ENCODE results near the gene EIF5A2.
"Not testable (repeated sequence)": the region's sequence is repeated elsewhere in the genome, so short reads cannot be mapped to it uniquely, and the experiment has no call there.

The EIF5A2 gene

DNA sequence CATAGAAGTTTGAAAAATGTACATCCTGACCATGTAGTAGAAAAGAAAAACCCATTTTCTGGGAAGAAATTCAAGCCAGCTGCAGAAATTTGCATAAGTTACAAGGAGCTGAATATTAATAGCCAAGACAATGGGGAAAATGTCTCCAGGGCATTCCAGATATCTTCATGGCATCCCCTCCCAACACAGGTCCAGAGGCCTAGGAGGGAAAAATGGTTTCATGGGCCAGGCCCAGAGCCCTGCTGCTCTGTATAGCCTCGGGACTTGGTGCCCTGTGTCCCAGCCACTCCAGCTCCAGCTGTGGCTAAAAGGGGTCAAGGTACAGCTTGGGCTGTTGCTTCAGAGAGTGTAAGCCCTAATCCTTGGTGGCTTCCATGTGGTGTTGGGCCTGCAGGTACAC, 11.2 kb downstream of the EIF5A2 start:
- DNase-seq = not testable (repeated sequence)

DNA sequence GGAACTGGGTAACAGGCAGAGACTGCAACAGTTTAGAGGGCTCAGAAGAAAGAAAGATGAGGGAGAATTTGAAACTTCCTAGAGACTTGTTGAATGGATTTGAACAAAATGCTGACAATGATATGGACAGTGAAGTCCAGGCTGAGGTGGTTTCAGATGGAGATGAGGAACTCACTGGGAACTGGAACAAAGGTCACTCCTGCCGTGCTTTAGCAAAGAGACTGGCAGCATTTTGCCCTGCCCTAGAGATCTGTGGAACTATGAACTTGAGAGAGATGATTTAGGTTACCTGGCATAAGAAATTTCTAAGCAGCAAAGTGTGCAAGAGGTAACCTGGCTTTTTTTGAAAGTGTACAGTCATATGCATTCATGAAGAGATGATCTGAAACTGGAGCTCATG, 11.7 kb downstream of the EIF5A2 start:
- DNase-seq = no peak

DNA sequence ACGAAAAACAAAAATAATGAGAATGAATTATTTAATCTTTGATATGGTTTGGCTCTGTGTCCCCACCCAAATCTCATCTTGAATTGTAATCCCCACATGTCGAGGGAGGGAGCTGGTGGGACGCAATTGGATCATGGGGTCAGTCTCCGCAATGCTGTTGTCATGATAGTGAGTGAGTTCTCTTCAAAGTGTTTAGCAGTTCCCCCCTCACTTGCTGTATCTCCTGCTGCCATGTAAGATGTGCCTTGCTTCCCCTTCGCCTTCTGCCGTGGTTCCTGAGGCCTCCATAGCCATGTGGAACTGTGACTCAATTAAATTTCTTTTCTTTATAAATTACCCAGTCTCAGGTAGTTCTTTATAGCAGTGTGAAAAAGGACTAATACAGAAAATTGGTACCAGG, 12.1 kb downstream of the EIF5A2 start:
- DNase-seq = not testable (repeated sequence)

DNA sequence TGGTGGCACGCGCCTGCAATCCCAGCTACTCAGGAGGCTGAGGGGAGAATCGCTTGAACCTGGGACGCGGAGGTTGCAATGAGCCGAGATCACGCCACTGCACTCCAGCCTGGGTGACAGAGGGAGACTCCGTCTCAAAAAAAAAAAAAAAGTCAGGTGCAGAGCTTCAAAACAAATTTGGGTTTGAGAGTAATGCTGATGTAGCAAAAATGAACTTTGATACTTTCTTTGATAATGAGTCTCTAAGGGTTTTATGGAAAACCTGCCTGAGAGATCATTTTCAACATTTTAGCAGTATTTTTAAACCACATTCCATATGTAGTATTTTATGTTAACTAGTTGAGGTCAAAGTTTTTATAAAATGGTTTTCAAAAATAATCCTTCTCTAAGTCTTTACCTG, 14.5 kb downstream of the EIF5A2 start:
- no peak for DNase-seq

DNA sequence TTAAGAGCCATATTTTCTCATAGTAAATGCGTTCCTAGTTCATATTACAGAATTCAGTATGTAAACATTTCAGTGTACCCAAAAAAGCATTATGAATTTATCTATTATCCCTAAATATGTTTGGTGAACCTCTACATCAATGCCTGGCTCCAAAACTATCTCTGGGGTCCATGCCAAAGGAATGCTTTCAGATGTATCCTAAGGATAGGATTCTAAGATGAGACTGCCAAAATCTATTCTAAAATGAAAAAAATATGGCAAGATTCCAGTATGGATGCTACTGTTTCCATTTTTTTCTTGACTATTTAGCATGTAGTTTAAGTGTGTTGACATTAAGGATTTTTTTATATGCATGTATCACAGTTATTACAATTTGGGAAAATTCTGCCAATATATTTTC, 18.8 kb downstream of the EIF5A2 start:
- no peak for DNase-seq

DNA sequence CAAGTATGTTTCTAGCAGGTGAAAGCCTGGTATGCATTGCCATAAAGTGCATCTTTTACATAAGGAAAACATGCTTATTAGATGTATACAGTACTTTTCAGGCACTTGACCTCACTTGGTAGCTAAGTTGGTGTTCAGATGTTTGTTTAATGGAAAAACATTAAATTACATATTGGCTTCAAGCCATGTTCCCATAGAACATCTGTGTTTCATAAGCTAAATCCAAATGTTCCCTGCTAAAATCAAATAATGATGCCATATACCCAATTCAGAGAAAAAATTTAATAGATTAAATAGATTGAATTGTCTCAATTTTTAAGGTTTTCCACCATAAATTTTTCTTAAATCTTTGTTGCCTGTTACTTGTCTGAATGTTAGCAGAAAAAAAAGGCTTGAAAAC, 19.3 kb downstream of the EIF5A2 start:
- no peak for DNase-seq

DNA sequence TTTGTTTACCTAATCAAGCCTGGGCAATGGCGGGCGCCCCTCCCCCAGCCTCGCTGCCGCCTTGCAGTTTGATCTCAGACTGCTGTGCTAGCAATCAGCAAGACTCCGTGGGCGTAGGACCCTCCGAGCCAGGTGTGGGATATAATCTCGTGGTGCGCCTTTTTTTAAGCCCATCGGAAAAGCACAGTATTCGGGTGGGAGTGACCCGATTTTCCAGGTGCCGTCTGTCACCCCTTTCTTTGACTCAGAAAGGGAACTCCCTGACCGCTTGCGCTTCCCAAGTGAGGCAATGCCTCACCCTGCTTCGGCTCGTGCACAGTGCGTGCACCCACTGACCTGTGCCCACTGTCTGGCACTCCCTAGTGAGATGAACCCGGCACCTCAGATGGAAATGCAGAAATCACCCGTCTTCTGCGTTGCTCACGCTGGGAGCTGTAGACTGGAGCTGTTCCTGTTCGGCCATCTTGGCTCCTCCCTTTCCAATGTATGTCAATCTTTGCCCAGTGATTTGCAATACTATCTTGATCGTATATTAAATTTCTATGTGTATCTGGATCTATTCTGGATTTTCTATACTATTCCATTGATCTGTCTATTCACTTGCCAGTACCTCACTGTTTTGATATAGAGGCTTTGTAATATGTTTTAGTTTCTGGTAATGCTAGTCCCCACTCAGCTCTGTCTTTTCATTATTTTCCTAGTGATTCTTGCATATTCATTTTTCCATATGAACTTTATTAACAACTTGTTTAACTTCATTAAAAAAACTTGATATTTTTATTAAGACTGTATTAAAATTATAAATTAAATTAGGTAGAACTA, 24.1 kb downstream of the EIF5A2 start:
- DNase-seq = not testable (repeated sequence)

DNA sequence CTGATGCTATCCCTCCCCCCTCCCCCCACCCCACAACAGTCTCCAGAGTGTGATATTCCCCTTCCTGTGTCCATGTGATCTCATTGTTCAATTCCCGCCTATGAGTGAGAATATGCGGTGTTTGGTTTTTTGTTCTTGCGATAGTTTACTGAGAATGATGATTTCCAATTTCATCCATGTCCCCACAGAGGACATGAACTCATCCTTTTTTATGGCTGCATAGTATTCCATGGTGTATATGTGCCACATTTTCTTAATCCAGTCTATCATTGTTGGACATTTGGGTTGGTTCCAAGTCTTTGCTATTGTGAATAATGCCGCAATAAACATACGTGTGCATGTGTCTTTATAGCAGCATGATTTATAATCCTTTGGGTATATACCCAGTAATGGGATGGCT, 29.7 kb downstream of the EIF5A2 start:
- DNase-seq = not testable (repeated sequence)

DNA sequence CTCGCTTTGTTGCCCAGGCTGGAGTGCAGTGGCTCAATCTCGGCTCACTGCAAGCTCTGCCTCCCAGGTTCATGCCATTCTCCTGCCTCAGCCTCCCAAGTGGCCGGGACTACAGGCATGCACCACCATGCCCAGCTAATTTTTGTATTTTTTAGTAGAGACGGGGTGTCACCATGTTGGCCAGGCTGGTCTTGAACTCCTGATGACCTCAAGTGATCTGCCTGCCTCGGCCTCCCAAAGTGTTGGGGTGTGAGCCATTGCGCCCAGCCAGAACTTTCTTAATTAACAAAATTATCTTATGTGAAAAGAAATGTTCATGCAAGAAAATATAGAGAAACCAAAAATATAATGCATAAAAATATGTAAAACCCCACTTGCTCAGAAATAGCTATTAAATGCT, 31.1 kb downstream of the EIF5A2 start:
- not testable (repeated sequence) for DNase-seq

DNA sequence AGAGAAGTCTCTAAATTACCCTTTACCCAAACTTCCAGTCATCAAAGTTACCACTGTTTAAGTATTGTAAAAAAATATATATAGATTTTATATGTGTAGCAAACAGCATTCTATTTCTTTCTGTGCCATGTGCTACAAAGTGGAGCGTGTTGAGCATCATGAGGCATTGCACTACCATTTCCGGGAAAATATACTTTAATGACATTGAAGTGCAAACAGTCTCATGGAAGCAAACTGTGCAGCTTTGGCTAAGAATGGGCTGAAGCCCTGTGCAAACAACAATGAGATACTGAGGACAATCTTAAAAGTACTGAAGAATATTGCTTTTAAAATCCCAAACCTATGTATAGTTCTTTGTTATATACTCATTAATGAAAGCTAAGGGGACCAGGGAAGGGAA, 31.9 kb downstream of the EIF5A2 start:
- no peak for DNase-seq

DNA sequence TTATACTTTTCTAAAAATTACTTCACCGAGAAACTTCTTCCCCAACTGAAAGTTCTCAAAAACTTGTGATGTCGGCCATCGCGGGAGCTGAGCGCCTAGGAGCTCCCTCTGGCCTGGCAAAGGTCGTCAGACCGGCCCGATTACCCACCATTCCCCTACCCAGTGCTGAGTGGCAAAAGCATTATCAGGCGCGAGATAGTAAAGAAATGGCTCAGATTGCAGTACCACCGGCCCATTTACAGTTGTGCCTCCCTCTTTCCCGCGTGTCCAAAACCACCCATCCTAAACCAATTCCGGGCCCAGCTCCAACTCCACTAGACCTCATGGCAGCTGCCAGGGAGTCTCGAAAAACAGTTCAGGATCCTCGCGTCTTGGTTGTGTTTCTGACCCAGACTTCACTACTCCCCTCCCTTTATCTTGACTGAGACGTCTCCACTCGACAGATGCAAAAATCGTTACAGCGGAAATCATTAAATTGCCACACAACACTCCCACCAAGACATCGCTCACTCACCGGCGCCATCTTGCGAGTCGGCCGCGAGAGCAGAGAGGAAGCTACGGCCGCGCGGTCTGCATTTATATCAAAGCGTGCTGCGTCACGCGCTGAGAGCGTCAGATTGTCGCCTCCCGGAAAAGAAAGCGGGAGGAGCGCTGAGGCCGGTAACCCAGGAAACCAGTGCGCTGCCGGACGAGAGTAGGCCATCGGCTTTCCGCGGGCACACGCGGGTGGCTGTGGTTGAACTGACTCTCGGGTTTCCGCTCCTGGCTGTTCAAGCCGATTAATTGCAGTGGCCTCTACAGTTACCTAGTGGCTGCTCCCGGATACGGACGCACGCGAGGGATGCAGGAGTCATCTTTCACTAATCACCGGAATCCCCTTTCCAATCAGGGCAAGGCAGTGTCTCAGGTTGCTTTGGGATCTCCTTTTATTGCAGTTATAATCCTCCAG, 38.5 kb downstream of the EIF5A2 start, which contains the start of gene RPL22L1:
Gene RPL22L1, minus strand, starts transcription at position 551 of the 949 bp plus-strand sequence. Its CDS starts 28 bp downstream, at position 523.
- DNase-seq = no peak

DNA sequence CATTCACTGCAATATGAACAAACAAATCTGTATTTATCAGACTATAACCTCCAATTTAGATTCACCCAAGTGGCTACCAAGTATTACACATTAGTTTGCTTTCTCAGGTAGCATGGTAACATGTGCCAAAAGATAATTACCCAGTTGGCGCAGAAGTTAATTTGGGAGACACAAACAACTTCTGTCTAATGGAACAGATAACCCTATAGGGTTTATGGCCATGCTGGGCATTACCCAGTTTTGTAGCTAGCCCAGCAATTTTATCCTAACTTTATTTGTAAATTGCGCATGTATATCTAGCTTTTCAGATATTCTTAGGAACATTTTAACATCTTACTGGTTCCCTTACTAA, 39.2 kb downstream of the EIF5A2 start:
- DNase-seq = no peak

DNA sequence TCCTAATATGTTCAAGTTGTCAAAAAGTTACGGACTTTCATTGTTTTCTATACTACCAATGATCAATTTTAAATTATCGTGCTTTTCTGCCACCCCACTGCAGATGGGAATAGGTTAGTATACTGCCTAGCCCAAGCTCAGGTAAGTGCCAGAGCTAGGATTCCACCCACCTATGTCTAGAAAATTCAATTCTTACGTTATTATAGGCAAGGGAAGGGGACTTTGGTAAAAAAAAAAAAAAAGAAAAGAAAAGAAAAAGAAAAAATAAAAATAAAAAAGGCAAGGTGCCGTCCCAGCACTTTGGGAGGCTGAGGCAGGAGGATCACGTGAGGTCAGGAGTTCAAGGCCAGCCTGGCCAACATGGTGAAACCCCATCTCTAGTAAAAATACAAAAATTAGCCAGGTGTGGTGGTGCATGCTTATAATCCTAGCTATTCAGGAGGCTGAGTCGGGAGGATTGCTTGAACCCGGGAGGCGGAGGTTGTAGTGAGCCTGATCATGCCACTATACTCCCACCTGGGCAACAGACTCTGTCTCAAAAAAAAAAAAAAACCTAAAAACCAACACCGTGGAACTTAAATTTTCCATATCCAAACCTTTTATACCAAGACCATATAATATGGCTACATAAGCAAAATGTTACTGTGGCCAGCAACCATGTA, 39.7 kb downstream of the EIF5A2 start:
- no peak for DNase-seq

DNA sequence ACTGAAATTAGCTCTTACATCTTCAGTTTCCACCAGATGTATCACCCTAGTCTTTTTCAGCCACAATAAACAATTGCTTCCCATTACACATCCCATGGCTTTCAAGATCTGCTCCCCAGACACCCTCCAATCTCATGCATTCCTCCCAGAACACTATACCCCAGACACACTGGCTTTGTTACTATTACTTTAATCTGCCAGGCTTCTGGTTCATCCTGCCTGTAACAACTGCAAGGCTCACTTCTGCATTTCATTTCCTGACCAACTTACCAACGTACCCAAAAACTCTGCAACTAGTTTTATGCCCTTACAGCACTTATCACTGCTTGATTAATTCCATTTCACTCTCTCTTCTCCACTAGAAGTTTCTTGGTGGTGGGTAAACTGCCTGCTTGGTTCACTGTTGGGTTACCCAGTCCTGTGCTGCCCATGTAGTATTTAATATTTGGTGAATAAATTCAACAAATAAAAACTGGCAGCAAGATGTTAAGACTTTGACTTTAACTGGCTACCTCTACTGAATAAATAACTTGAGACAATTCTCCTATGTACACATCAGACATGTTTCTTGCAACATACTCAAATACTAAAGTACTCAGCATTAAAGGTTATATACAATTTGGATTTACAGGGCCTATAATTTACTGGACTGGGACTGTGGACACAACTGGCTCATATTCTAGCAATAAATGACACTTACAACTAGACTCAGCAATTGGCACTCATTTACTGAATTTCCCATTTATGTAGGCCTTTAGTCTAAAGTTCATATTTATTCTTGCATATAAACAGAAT, 41.1 kb downstream of the EIF5A2 start:
- DNase-seq = no peak

DNA sequence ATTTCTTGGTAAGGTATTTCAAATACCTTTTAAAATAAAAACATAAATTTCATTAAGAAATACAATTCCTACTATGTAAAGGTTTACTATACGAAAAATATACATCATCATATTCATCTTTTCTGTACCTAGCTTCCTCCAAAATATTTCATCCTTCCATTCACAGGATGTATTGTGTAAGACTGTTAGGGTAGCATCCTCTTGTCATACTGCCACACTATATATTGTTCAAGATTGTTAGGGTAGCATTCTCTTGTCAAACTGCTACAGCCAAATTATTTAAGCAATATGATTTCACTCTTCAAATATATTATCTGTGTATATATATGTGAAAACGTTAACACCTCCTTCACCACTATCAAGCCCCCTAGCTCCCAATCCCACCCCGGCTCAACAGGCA, 41.9 kb downstream of the EIF5A2 start:
- no peak for DNase-seq

DNA sequence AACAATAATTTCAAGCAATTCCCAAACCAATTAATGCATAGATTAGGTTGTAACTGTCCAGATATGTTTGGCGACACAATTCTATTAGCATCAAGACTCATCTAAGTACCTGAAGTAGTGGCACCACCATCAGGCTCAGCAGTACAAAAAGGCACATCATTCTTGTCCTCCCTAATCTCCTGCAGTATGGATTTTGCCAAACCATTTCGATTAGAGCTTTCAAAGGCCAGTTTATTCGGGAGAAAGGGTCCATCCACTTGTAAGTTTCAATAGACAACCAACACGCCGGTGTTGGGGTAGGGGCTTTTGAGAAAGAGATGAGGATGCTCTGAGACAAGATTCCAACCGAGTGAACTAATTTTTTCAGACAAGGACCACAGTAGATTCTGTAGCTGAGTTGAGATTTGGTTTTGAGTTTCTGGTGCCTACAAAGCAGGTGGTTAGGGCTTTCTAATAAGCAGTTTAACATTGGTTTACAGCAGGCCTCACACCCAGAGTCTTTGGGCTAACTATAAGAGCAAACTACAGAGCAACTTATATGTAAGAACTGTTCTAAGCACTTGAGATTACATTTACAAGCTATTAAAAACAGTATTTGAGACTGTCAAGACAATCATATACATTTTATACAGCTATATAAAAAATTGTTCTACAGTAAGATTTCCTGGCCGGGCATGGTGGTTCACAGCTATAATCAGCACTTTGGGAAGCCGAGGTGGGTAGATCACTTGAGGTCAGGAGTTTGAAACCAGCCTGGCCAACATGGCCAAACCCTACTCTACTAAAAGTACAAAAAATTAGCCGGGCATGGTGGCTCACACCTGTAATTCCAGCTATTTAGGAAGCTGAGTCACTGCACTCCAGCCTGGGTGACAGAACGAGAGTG, 43.0 kb downstream of the EIF5A2 start:
- DNase-seq = no peak

DNA sequence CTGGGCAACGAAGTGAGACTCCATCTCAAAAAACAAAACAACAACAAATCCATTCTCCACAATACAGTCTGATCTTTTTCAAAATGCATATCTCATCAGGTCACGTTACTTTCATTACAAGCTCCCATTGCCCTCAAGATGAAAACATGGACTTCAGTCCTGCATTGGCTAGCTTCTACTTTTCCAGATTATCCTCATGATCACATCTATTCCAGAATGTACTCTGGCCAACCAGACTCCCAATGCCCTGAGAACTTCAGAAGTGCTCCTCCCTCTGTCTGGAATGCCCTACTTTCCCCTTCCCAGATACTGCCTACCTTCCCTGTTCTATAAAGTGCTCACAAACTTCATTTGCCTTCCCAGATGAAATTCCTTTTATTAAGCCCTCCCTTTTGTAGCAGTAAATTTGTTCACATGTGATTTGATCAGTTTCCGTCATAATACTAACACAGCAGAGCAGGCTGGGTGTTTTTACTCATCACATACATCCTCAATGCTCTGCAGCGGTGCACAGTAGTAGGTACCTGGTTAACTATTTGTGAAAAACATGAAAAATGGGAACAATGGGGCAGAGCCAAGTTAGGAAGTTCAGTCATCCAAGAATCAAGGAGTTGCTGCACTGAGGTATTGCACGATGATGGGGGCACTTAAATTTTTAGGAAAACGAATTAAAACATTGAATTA, 43.8 kb downstream of the EIF5A2 start:
- DNase-seq = no peak

DNA sequence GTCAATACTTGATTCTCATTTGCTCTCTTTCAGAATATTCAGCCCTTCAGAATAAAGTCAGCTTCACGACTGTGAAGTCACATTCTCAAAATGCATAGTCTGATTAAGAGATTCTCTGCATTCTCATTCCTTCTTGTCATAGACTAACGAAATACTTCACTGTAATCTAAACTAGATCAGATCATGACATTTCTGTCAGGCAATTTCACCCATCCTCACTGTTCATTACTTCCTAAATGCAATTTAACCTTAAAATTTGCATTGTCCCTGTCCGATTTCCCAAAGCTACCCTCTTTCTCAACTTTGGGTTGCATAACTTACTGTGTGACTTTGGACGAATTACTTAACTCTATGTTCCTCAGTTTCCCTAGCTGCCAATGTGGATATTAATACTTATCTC, 44.6 kb downstream of the EIF5A2 start:
- no peak for DNase-seq

DNA sequence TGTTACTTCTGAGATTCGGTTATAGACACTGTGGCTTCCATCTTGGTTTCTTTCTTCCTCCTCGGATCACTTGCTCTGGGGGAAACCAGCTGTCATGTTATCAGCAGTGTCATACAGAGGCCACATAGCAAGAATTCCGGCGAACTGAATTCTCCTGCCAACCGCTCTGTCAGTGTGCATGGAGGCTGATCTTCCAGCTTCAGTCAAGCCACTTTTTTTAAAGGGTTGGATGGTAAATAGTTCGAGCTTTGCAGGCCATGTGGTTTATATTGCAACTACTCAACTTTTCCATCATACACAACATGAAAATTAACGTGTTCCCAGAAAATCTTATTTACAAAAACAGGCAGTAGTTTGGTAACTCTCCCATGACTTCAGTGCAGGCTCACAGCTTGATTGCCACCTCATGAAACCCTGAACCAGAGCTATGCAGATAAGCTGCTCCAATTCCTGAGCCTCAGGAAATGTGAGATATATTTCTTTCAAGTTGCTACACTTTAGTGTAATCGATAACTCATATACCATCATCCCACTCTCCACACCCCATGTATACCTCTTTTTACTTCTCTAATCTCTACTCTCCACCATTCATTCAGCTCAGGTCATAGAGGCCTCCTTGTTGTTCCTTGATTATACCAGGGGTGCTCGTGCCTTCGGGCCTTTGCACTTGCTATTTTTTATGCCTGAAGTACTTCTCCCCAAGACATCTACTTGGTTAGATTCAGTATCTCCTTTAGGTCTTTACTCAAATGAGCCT, 45.6 kb downstream of the EIF5A2 start:
- no peak for DNase-seq

Data from hypothalamus (tissue), 51 donors.